ENCODE results near the gene NATD1. TPM values are rescaled to one million over a fixed set of nuclear protein-coding genes. Genes with fewer than 3 reads are reported as not detected.

Gene NATD1
- polyA plus RNA-seq, 2 of the 4 experiments (the other 2 are of a cell fraction), result 1.1 to 1.6 TPM

GRCh38 chr17:21214015-21214776, 39.0 kb downstream of the NATD1 start, which contains the start of gene TMEM11 (continued):
- TF ChIP-seq, protein P1, sequence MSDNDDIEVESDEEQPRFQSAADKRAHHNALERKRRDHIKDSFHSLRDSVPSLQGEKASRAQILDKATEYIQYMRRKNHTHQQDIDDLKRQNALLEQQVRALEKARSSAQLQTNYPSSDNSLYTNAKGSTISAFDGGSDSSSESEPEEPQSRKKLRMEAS (IDR thresholded peaks at IDR 0.05), result peak; percentile 58
- TF ChIP-seq CHD2 (IDR thresholded peaks at IDR 0.05; ENCODE audit: low read length, partially characterized antibody), result peak; percentile 84

DNA sequence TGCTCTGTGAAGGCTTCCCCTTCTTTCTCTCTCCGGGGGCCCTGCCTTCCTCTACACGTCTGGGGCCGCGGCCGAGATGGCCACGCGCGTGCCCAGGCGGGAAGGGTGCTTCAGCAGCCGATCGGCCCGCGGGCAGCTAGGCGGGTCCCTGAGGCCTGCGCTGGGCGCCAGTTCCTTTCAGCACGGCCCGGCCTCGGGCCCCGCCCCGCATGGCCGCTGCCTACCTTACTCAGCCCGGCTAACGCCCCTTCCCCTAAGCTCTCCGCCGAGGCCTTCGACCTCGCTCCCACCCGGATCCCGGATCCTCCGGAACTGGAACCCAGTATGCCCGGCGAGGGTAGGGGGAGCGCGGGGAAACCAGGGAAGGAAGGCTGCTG, 39.6 kb downstream of the NATD1 start:
- ChIA-PET CTCF (interaction anchor here (0.8 to 1.6 kb wide), 7 partner anchors 13 to 85 kb away, joined by 3 to 6 read pairs (median 4); no protein-coding TSS in a partner anchor), POLR2A (interaction anchor here (0.5 to 1.2 kb wide), 6 partner anchors 12 to 170 kb away, joined by 3 to 7 read pairs (median 4); partner anchors contain the start of genes NATD1 and USP22)
- ATAC-seq (peak; percentile 56 to 59), FAIRE-seq (no peak), DNase-seq (ENCODE audit: low read depth in 1 of 2, low spot score in 1 of 2) (peak in 1 of 2 experiments; percentile 72)
- Histone ChIP-seq H3K4me3 (peak overlapping the region; percentile 93), H3K27ac (peak overlapping the region; percentile 94 to 97), H3K9me3 (no peaks in the 10 kb centered on the region), H3K4me1 (peaks cover 40% of the 10 kb centered on the region), H3K4me2 (peak overlapping the region; percentile 95)
- under 1% methylated on average over 27 of the region's 35 CpGs for WGBS (ENCODE audit: missing lambda C conversion rate)
- TF ChIP-seq PHF8 (IDR thresholded peaks at IDR 0.05; ENCODE audit: borderline replicate concordance, low read depth) (peak; percentile 80), HEYL (CRISPR knock-in tag; IDR thresholded peaks at IDR 0.05) (no peak), E2F6 (IDR thresholded peaks at IDR 0.05; ENCODE audit: borderline replicate concordance, low read depth) (peak; percentile 46; the same call in 1 of the 2 replicates), MYC (IDR thresholded peaks at IDR 0.05; ENCODE audit: borderline replicate concordance, low read length) (peak; percentile 2; the same call in 1 of the 2 replicates)
- TF ChIP-seq, protein P2, sequence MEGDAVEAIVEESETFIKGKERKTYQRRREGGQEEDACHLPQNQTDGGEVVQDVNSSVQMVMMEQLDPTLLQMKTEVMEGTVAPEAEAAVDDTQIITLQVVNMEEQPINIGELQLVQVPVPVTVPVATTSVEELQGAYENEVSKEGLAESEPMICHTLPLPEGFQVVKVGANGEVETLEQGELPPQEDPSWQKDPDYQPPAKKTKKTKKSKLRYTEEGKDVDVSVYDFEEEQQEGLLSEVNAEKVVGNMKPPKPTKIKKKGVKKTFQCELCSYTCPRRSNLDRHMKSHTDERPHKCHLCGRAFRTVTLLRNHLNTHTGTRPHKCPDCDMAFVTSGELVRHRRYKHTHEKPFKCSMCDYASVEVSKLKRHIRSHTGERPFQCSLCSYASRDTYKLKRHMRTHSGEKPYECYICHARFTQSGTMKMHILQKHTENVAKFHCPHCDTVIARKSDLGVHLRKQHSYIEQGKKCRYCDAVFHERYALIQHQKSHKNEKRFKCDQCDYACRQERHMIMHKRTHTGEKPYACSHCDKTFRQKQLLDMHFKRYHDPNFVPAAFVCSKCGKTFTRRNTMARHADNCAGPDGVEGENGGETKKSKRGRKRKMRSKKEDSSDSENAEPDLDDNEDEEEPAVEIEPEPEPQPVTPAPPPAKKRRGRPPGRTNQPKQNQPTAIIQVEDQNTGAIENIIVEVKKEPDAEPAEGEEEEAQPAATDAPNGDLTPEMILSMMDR (IDR thresholded peaks at IDR 0.05), result no peak

GRCh38 chr17:21212826-21213637, 40.2 kb downstream of the NATD1 start:
- CTCF ChIA-PET, result interaction anchor here (0.8 to 2.5 kb wide), 11 partner anchors 9 to 299 kb away, joined by 3 to 7 read pairs (median 4); partner anchors contain the start of gene USP22
- H3K4me3 ChIP-seq, result peak overlapping the region; percentile 93
- peak; percentile 79 for TF ChIP-seq MAFK (IDR thresholded peaks at IDR 0.05; ENCODE audit: partially characterized antibody)
- no peak for TF ChIP-seq BCL3 (IDR thresholded peaks at IDR 0.05)
- DNase-seq (ENCODE audit: low read depth in 1 of 2, low spot score in 1 of 2) (no peak), ATAC-seq (no peak), FAIRE-seq (no peak)
- POLR2A ChIA-PET, result interaction anchor here (0.5 to 1.7 kb wide), 8 partner anchors 12 to 170 kb away, joined by 3 to 7 read pairs (median 4); partner anchors contain the start of genes NATD1 and USP22
- peak overlapping the region; percentile 94 to 97 for H3K27ac ChIP-seq
- H3K9me3 ChIP-seq, result no peaks in the 10 kb centered on the region
- WGBS (ENCODE audit: missing lambda C conversion rate), result 11% methylated on average over 18 of the region's 18 CpGs
- peak overlapping the region; percentile 95 for H3K4me2 ChIP-seq
- H3K4me1 ChIP-seq, result peaks cover 40% of the 10 kb centered on the region

- TF ChIP-seq NFE2L2 (conservative IDR thresholded peaks at IDR 0.05; ENCODE audit: low read length), result no peak
- TF ChIP-seq CHD4 (IDR thresholded peaks at IDR 0.05; ENCODE audit: borderline replicate concordance), result no peak
- TF ChIP-seq, protein P3, sequence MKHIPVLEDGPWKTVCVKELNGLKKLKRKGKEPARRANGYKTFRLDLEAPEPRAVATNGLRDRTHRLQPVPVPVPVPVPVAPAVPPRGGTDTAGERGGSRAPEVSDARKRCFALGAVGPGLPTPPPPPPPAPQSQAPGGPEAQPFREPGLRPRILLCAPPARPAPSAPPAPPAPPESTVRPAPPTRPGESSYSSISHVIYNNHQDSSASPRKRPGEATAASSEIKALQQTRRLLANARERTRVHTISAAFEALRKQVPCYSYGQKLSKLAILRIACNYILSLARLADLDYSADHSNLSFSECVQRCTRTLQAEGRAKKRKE (CRISPR knock-in tag; IDR thresholded peaks at IDR 0.05; ENCODE audit: low read depth), result no peak
- no peak for TF ChIP-seq BCL3 (IDR thresholded peaks at IDR 0.05)
- no peak for TF ChIP-seq GATA3 (IDR thresholded peaks at IDR 0.05; ENCODE audit: borderline replicate concordance)
- no peak for TF ChIP-seq KDM5A (IDR thresholded peaks at IDR 0.05)
- ChIA-PET POLR2A (interaction anchor here (1.7 kb wide), 1 partner anchor 72 kb away, joined by 3 read pairs; no protein-coding TSS in a partner anchor), CTCF (interaction anchor here (0.6 to 2.5 kb wide), 8 partner anchors 10 to 300 kb away, joined by 3 to 7 read pairs (median 4); partner anchors contain the start of gene USP22)
- DNase-seq (ENCODE audit: low read depth in 1 of 2, low spot score in 1 of 2) (no peak), ATAC-seq (no peak), FAIRE-seq (no peak)
- H3K27ac ChIP-seq, result no peak overlapping the region
- 96% methylated on average over 9 of the region's 9 CpGs for WGBS (ENCODE audit: missing lambda C conversion rate)
- H3K9me3 ChIP-seq, result no peaks in the 10 kb centered on the region
- H3K4me1 ChIP-seq, result peaks cover 29% of the 10 kb centered on the region
- no peak overlapping the region for H3K4me3 ChIP-seq
- peak overlapping the region; percentile 95 for H3K4me2 ChIP-seq
These were observed 41.3 kb downstream of the NATD1 start for GRCh38 chr17:21211825-21212479.

Data from A549 (cell line).